Spleen (tissue), 11 donors: ENCODE measurements around the gene NSF. TPM values are rescaled to one million over a fixed set of nuclear protein-coding genes. Genes with fewer than 3 reads are reported as not detected.

Experiments
- DNase-seq: peaks from one replicate; pipeline ENCODE4 v3.0.0-alpha.2; 2020
- H3K27ac ChIP-seq, 8 donors: fragments of 200-600 bp; sonication (generic) in 7 of 8; 1 replicate in 4 of 8; 2 replicates in 4 of 8; pipeline versions ENCODE4 v1.5.0 to v1.8.0; 2016 to 2021; ENCODE audit warnings: inconsistent platforms in 4 of 8, mild to moderate bottlenecking in 4 of 8, moderate library complexity in 1 of 8
- H3K27me3 ChIP-seq, 7 donors: fragments of 200-600 bp; sonication (generic) in 6 of 7; replicated peaks in 1 of 7; 1 replicate in 4 of 7; 2 replicates in 3 of 7; pipeline versions ENCODE4 v1.5.0 to v1.8.0; 2016 to 2021; ENCODE audit warnings: inconsistent platforms in 3 of 7, mild to moderate bottlenecking in 1 of 7
- H3K36me3 ChIP-seq, 6 donors: fragments of 200-600 bp; sonication (generic) in 5 of 6; 1 replicate in 4 of 6; 2 replicates in 2 of 6; pipeline versions ENCODE4 v1.5.0 to v1.8.0; 2016 to 2021; ENCODE audit warnings: inconsistent platforms in 2 of 6
- H3K4me1 ChIP-seq, 6 donors: fragments of 200-600 bp; sonication (generic) in 5 of 6; 1 replicate in 3 of 6; 2 replicates in 3 of 6; pipeline versions ENCODE4 v1.5.0 to v1.8.0; 2016 to 2021; ENCODE audit warnings: inconsistent platforms in 3 of 6
- H3K4me3 ChIP-seq, 8 donors: fragments of 200-600 bp; sonication (generic) in 7 of 8; 1 replicate in 4 of 8; 2 replicates in 4 of 8; pipeline versions ENCODE4 v1.5.0 to v1.8.0; 2016 to 2021; ENCODE audit warnings: inconsistent platforms in 4 of 8, mild to moderate bottlenecking in 4 of 8, moderate library complexity in 2 of 8
- H3K9me3 ChIP-seq, 8 donors: fragments of 200-600 bp; sonication (generic) in 7 of 8; 1 replicate in 4 of 8; 2 replicates in 4 of 8; pipeline versions ENCODE4 v1.5.0 to v1.8.0; 2016 to 2021; ENCODE audit warnings: inconsistent platforms in 4 of 8
- POLR2A ChIP-seq, 3 donors: fragments of 450-650 bp; IDR thresholded peaks; one replicate each; pipeline ENCODE4 v1.5.1; 2017; ENCODE audit warnings: antibody characterized with exemption in 3 of 3, mild to moderate bottlenecking in 1 of 3
- POLR2AphosphoS5 ChIP-seq, 3 donors: sonication (generic); formaldehyde crosslinking; IDR thresholded peaks; one replicate each; pipeline ENCODE4 v1.5.1; 2017; ENCODE audit warnings: antibody characterized with exemption in 3 of 3
- WGBS, 5 donors: extraction: QIAGEN DNeasy Blood & Tissue Kit in 3 of 5; methylation state at CpG; one replicate each; pipeline versions ENCODE4 v1.1.5 to v1.1.7; 2013 to 2018; 5-methylcytosine and 5-hydroxymethylcytosine counted together
- intact Hi-C: fragments of 100-400 bp; cut with DNase I; formaldehyde crosslinking; loops from one replicate; pipeline ENCODE4 v1.15.0; 2023; ENCODE audit warnings: low total_unique reads
- polyA plus RNA-seq, 3 donors: library from polyadenylated mRNA; stranded (reverse); fragments of 200-250 nt; gene quantifications; one replicate each; pipeline ENCODE4 v1.2.1, GENCODE V29; 2013
- total RNA-seq, 7 donors: library from RNA; depleted of rRNA in 3 of 7; stranded (reverse); fragments of >200 nt in 3 of 7; fragmentation: NEBNext Ultra II Directional in 4 of 7; extraction: Animal tissue kit (Norgen Biotek cat#: 25700) in 4 of 7; gene quantifications; one replicate each; pipeline versions ENCODE4 v1.1.0 to v1.2.1, GENCODE V29; 2016 to 2021
- TF ChIP-seq, protein P1 (sequence below), 11 experiments: fragments of 200-600 bp in 7 of 11; fragments of 450-650 bp in 4 of 11; sonication (generic) in 4 of 11; IDR thresholded peaks in 8 of 11; conservative IDR thresholded peaks in 3 of 11; 1 replicate in 7 of 11; 2 replicates in 4 of 11; pipeline versions ENCODE4 v1.4.0 to v1.8.0; 2016 to 2021; ENCODE audit warnings: antibody characterized with exemption in 11 of 11, inconsistent platforms in 4 of 11, mild to moderate bottlenecking in 1 of 11
- donor health status: healthy with polysubstance abuse.
- donor health status: DM: no; HTN: no; CAD: no; lungs with moderate emphysema.
- donor health status: DM: no; HTN: no; CAD: no.
- donor health status: Bipolar disorder and iron deficiency.
- donor health status: healthy.
- donor health status: DM: no; HTN: no; CAD: no.
- donor health status: DM: yes; HTN: yes; CAD: no.

NSF gene
- total and polyA plus RNA-seq, 10 donors: 8.7 to 57.6 (median 42.4) TPM

DNA sequence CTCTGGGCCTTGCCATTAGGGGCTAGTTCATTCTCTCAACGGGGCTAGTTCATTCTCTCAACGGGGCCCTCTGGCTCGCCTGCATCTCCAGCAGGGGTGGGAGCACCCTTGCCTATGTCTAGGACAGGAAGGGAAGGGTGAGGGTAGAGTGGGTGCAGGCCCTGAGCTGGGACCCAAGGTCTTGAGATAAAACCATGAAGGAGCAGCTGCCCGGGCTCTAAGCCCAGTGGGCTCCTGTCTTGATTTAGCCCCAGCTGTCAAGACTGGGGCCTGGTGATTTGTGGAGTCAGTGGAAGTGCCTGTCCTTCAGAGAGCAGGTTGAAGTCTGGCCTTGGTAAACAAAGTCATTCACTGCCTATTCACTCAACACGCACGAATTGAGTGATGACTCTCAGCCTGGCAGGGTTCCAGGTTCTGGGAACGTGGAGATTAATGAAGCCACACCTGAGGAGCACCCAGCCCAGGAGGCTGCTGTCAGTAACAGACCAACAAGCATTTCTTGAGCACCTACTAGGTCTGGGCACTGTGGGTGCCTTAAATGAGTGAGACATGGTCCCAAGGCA is 192.6 kb downstream of the NSF start:
- no peak overlapping the region for H3K4me3 ChIP-seq
- H3K27me3 ChIP-seq: peaks cover 0 to 15% (median 0%) of the 10 kb centered on the region in 7 donors
- TF ChIP-seq POLR2AphosphoS5 (IDR thresholded peaks at IDR 0.05) (no peak), POLR2A (IDR thresholded peaks at IDR 0.05) (no peak)
- TF ChIP-seq, protein P1, sequence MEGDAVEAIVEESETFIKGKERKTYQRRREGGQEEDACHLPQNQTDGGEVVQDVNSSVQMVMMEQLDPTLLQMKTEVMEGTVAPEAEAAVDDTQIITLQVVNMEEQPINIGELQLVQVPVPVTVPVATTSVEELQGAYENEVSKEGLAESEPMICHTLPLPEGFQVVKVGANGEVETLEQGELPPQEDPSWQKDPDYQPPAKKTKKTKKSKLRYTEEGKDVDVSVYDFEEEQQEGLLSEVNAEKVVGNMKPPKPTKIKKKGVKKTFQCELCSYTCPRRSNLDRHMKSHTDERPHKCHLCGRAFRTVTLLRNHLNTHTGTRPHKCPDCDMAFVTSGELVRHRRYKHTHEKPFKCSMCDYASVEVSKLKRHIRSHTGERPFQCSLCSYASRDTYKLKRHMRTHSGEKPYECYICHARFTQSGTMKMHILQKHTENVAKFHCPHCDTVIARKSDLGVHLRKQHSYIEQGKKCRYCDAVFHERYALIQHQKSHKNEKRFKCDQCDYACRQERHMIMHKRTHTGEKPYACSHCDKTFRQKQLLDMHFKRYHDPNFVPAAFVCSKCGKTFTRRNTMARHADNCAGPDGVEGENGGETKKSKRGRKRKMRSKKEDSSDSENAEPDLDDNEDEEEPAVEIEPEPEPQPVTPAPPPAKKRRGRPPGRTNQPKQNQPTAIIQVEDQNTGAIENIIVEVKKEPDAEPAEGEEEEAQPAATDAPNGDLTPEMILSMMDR (IDR thresholded peaks at IDR 0.05 in 8 of 11, conservative IDR thresholded peaks at IDR 0.05 in 3 of 11): no peak
- DNase-seq: no peak
- WGBS, 5 donors: 61 to 82% (median 67%) methylated on average over 4 to 7 of the region's 7 CpGs
- no peak overlapping the region for H3K27ac ChIP-seq
- intact Hi-C loops: no loop called here
- no peaks in the 10 kb centered on the region for H3K4me1 ChIP-seq
- no peaks in the 10 kb centered on the region for H3K9me3 ChIP-seq
- no peaks in the 10 kb centered on the region for H3K36me3 ChIP-seq

DNA sequence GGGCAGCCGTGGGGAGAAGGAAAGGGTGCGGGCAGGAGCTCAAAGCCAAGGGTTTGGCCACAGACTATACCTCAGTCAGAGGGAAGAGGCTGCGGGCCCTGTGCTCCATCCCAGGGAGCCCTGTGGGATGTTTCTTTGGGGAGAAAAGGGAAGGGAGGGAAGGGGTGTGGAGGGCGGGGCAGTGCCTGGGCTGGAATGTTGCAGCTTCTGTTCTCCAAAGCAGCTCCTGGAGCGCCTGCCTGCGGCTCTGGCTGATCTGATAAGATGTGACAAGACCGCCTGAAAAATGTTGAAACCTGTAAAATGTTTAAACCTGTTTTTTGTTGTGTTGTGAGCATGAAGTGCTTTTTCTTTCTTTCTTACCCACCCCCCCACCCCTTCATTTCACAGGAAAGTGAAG is 195.2 kb downstream of the NSF start:
- WGBS, 5 donors: 68 to 76% (median 72%) methylated on average over 7 of the region's 7 CpGs
- DNase-seq: no peak
- intact Hi-C loops: no loop called here
- TF ChIP-seq, protein P1 (IDR thresholded peaks at IDR 0.05 in 8 of 11, conservative IDR thresholded peaks at IDR 0.05 in 3 of 11): no peak
- TF ChIP-seq POLR2A (IDR thresholded peaks at IDR 0.05) (no peak), POLR2AphosphoS5 (IDR thresholded peaks at IDR 0.05) (no peak)
- Histone ChIP-seq H3K36me3 (no peaks in the 10 kb centered on the region), H3K4me3 (no peak overlapping the region), H3K4me1 (no peaks in the 10 kb centered on the region), H3K9me3 (peaks cover 0 to 12% (median 4%) of the 10 kb centered on the region in 8 donors), H3K27me3 (peaks cover 0 to 13% (median 0%) of the 10 kb centered on the region in 7 donors), H3K27ac (no peak overlapping the region)

DNA sequence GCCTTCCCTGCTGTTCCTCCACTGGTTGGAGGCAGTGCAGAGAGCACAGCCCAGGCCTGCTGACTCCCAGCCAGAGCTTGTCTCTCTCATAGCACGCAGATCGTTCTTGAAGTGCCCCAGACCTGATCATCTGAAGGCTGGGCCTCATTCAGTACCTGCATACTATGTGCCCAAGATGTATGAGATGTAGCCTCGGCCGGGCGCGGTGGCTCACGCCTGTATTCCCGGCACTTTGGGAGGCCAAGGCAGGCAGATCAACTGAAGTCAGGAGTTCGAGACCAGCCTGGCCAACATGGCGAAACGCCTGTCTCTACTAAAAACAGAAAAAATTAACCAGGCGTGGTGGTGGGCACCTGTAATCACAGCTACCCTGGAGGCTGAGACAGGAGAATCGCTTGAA is 197.0 kb downstream of the NSF start:
- TF ChIP-seq POLR2A (IDR thresholded peaks at IDR 0.05): no peak
- TF ChIP-seq, protein P1 (IDR thresholded peaks at IDR 0.05 in 8 of 11, conservative IDR thresholded peaks at IDR 0.05 in 3 of 11): no peak
- no peak for TF ChIP-seq POLR2AphosphoS5 (IDR thresholded peaks at IDR 0.05)
- H3K27ac ChIP-seq: no peak overlapping the region
- no peak overlapping the region for H3K4me3 ChIP-seq
- no peaks in the 10 kb centered on the region for H3K4me1 ChIP-seq
- peaks cover 0 to 12% (median 4%) of the 10 kb centered on the region in 8 donors for H3K9me3 ChIP-seq
- no peak for DNase-seq
- intact Hi-C loops: no loop called here
- peaks cover 0 to 31% (median 0%) of the 10 kb centered on the region in 7 donors for H3K27me3 ChIP-seq
- no peaks in the 10 kb centered on the region for H3K36me3 ChIP-seq
- 94 to 98% (median 97%) methylated on average over 13 of the region's 13 CpGs for WGBS, 5 donors

DNA sequence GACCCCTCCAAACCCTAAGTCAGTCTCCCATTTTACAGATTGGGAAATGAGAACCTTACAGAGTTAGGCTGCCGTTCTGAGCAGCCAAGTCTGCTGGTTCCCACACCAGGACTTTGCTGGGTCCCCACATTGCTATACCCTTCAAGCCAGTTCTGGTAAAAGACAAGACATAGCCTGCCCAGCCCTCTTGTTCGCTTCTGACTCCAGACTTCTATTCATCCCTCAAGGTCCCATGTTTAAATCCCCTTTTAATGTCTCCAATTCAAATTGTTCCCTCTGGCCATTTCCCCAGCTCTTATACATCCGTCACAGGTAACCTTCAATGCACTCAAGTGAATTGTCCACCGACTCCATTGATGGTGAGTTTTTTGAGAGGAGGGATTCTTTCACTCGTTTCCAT is 197.8 kb downstream of the NSF start:
- WGBS, 5 donors: 83 to 94% (median 93%) methylated on average over 5 of the region's 5 CpGs
- DNase-seq: no peak

More for the DNA sequence above, 197.8 kb downstream of the NSF start:
- Histone ChIP-seq H3K27ac (no peak overlapping the region), H3K4me3 (no peak overlapping the region), H3K4me1 (no peaks in the 10 kb centered on the region), H3K27me3 (peaks cover 0 to 35% (median 0%) of the 10 kb centered on the region in 7 donors), H3K9me3 (peaks cover 0 to 12% (median 4%) of the 10 kb centered on the region in 8 donors), H3K36me3 (no peaks in the 10 kb centered on the region)
- TF ChIP-seq POLR2A (IDR thresholded peaks at IDR 0.05) (no peak), POLR2AphosphoS5 (IDR thresholded peaks at IDR 0.05) (no peak)
- TF ChIP-seq, protein P1 (IDR thresholded peaks at IDR 0.05 in 8 of 11, conservative IDR thresholded peaks at IDR 0.05 in 3 of 11): no peak
- intact Hi-C loops: no loop called here
